ENCODE measurements around the gene DIAPH1.

DNA sequence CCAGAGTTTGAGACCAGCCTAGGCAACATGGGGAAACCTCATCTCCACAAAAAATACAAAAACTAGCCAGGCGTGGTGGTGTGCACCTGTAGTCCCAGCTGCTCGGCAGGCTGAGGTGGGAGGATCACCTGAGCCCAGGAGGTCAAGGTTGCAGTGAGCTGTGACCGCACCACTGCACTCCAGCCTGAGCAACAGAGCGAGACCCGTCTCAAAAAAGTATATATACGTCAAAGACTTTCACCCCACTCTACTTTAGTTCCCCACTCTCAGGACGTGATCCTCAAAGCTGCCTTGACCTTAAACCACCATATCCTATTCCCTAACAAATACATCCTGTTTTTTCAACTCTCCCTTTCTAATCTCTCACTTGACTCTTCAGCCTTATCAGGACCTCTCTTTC lies 88.9 kb downstream of the DIAPH1 start:
- TF ChIP-seq, protein P1, sequence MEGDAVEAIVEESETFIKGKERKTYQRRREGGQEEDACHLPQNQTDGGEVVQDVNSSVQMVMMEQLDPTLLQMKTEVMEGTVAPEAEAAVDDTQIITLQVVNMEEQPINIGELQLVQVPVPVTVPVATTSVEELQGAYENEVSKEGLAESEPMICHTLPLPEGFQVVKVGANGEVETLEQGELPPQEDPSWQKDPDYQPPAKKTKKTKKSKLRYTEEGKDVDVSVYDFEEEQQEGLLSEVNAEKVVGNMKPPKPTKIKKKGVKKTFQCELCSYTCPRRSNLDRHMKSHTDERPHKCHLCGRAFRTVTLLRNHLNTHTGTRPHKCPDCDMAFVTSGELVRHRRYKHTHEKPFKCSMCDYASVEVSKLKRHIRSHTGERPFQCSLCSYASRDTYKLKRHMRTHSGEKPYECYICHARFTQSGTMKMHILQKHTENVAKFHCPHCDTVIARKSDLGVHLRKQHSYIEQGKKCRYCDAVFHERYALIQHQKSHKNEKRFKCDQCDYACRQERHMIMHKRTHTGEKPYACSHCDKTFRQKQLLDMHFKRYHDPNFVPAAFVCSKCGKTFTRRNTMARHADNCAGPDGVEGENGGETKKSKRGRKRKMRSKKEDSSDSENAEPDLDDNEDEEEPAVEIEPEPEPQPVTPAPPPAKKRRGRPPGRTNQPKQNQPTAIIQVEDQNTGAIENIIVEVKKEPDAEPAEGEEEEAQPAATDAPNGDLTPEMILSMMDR (conservative IDR thresholded peaks at IDR 0.05 in 1 of 2, IDR thresholded peaks at IDR 0.05 in 1 of 2; ENCODE audit: extremely low read depth in 1 of 2, insufficient read depth in 1 of 2, low read depth in 1 of 2, low read length in 2 of 2), result no peak
- no peak for TF ChIP-seq EZH2 (IDR thresholded peaks at IDR 0.05; ENCODE audit: borderline replicate concordance, low read length)

All from mammary epithelial cell (primary cell).